Epithelial cell of proximal tubule (primary cell): ENCODE results near the gene NFE2L3. TPM values are rescaled to one million over a fixed set of nuclear protein-coding genes. Genes with fewer than 3 reads are reported as not detected.

Source experiments
- DNase-seq: peaks from one replicate; pipeline ENCODE4 v3.0.0-alpha.2; 2011; ENCODE audit warnings: low read depth
- H3K4me3 ChIP-seq: 2 replicates; pipeline ENCODE4 v1.5.1; 2011; ENCODE audit warnings: low read depth, mild to moderate bottlenecking, low read length
- total RNA-seq: library from RNA; depleted of rRNA; stranded (reverse); fragments of >200 nt; gene quantifications from 2 replicates; pipeline ENCODE4 v1.2.3, GENCODE V29; 2015
- TF ChIP-seq, protein P1 (sequence below): conservative IDR thresholded peaks from 2 replicates; pipeline ENCODE4 v1.5.1; 2012; ENCODE audit warnings: low read depth, mild to moderate bottlenecking, low read length

Gene NFE2L3
- total RNA-seq, 1 donor from 2014 or later = 75.6 TPM

DNA sequence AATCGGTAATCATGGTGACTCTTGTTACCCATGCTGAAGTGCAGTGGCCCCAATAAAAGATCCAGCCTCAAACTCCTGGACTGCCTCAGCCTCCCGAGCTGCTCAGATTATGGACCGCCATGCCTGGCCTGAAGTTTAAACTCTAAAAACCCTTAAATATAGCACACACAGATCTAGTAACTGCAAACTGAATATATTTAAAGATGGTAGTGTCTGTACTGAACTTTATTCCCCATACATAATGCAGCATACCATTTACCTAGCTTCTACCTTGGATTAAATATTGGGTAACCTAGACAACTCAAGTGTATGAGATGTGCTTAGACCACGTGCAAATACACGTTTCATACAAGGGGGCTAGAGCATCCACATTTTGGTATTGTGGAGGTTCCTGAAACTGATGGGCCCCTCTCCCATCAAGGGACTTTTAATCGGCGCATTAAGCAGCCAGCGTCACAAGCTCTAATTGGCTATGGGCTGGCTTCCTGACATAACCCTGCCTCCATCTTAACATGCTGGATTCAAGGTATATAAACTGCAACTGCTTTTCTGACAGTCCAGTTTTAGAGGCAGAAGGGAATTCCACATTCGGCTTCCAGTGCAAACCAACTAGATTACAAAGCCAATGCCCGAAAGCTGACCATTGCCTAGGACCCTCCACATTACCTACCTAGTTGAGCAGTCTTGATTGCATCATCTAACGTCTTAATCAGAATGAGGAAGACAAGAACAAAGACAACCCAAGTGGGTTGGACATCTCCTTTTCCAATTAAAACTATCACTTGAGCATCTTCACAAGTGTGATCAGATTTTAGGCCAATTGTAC is 35.6 kb downstream of the NFE2L3 start:
- no peak overlapping the region for H3K4me3 ChIP-seq
- no peak for DNase-seq
- TF ChIP-seq, protein P1, sequence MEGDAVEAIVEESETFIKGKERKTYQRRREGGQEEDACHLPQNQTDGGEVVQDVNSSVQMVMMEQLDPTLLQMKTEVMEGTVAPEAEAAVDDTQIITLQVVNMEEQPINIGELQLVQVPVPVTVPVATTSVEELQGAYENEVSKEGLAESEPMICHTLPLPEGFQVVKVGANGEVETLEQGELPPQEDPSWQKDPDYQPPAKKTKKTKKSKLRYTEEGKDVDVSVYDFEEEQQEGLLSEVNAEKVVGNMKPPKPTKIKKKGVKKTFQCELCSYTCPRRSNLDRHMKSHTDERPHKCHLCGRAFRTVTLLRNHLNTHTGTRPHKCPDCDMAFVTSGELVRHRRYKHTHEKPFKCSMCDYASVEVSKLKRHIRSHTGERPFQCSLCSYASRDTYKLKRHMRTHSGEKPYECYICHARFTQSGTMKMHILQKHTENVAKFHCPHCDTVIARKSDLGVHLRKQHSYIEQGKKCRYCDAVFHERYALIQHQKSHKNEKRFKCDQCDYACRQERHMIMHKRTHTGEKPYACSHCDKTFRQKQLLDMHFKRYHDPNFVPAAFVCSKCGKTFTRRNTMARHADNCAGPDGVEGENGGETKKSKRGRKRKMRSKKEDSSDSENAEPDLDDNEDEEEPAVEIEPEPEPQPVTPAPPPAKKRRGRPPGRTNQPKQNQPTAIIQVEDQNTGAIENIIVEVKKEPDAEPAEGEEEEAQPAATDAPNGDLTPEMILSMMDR = no peak

DNA sequence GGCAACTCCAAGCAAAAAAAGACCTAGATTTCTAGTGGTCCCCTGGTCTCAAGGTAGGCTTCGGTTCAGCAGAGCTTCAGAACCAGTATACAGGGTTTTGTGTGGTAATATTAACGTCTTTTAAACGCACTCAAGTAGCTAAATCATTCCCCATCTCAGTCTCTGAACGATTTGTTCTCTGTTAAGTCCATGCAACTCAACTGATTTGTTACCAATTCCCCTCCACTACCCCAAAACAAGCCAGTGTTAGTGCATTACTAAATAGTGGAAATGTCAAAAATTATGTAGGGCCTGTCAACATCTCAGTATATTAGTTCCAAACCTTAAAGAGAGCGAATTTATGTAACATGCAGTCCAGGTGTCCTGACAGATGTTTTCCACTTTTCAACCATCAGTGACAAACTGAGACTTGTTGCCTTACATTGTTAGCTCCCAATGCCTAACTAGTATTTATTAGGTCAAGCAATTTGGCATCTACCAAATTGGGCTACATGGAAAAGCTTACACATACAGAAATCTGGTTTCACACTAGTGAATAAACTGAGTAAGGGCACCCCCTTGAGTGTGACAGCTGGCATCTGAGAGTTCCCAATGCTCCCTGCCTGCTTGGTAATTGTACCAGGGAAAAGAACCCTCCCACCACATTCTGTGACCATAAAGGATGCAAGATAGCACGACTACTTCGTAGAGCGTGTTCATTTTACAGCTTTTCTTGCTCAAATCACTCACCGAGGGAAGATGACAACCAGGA is 36.4 kb downstream of the NFE2L3 start:
- no peak for DNase-seq
- H3K4me3 ChIP-seq = no peak overlapping the region
- TF ChIP-seq, protein P1 = no peak

DNA sequence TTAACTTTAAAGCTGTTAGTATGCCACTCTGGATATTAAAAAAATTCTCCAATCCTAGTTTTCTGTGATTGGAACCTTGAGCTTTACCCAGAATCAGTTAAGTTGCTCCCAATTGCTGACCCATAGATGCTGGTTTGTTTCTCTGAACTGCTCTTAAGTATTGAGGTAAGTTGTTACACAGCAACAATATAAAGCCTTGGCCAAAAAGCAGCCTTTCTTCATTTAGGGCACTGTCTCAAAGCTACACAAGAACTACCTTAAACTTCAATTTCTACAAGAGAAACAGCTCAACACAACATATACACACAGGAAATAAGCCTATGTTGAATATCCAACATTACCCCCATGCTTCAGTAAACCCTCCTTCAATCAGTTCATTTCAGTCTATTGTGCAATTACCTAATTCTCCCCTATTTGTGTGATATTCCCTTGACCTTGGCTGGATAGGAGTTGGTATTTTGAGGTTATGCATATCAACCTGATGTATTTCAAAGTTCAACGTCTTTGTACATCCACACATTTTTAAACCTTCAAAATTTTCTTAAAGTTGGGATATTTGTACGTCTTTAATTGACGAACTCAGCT is 37.1 kb downstream of the NFE2L3 start:
- TF ChIP-seq, protein P1 = no peak
- no peak overlapping the region for H3K4me3 ChIP-seq
- DNase-seq = no peak

DNA sequence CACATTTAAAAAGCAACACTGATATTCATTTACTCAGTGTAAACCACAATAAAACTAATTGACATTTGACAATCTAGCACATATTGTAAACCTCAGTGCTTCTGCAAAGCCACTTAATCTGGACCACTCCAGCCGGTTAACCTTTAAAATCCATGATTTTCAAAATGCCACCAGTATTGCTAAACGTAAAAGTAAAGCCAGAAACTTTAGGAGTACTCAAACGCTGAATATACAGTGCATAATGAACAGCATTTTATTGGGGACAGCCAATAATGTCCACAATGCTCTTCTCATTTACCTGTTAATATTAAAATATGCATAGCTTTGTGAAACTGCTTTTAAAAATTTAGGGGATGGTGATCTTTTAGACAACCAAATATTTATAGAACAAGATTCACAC is 37.7 kb downstream of the NFE2L3 start:
- DNase-seq = no peak
- TF ChIP-seq, protein P1 = no peak
- H3K4me3 ChIP-seq = no peak overlapping the region

DNA sequence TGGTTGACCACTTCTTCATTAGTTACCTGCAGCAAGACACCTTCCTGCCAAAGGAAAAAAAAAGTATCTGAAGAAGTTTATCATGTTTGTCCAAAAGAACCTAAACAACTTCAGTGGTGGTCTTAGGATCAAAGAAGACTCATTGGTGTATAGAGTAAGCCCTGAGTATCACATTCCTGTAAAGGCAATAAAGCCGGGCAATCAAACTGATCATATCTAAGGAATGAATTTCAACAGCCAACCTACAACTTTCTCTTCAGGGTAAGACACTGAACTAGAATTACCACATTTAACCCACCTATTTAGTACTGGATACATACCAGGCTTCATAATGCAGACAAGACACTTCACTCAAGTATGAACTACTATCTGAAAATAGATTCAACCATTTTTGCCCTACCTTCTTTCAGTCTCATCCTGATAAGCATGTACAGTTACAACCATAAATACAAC is 38.4 kb downstream of the NFE2L3 start:
- TF ChIP-seq, protein P1 = no peak
- no peak for DNase-seq
- H3K4me3 ChIP-seq = no peak overlapping the region

DNA sequence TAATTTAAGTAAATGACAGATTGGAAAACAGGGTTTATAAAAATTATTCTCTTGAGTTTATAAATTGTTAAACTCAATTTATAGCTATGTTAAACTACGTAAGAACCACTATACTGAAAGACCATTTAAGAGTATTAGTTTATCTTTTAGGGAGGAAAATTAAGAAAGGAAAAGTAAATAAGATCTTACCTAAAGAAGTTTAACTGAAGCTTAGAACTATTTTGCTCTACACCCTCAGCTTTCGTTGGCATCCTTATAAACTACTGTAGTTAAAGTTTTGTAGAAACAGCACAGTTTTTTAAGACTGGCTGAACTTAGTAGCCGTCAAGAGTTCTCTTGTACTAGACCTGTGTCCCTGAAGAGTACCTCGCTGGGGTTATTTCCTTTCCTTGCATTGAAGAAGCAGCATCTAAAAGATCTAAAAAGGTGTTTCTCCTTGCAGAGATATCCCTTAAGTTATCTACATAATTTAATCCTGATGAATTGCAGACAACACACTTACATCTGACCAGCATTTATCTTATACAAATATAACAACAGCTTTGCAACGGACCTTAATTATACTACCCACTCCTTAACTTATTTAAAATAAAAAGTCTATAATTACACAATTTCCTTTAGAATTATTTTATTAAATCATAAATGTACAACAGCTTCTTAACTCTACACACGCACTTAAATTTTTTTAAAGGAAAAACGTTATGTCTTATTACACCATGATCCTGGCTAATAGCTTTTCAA is 39.4 kb downstream of the NFE2L3 start:
- TF ChIP-seq, protein P1 = no peak
- H3K4me3 ChIP-seq = no peak overlapping the region
- no peak for DNase-seq
